Mesodermal cell (in vitro differentiated cells): ENCODE results near the gene RPL26.
"Not testable (repeated sequence)": the region's sequence is repeated elsewhere in the genome, so short reads cannot be mapped to it uniquely, and the experiment has no call there.

Source experiments
- H3K27ac ChIP-seq: 2 replicates; pipeline ENCODE4 v1.7.0; 2013; ENCODE audit warnings: mild to moderate bottlenecking, low read depth, low read length, moderate library complexity; ENCODE audit not compliant: severe bottlenecking
- H3K36me3 ChIP-seq: 2 replicates; pipeline ENCODE4 v1.7.1; 2013; ENCODE audit warnings: mild to moderate bottlenecking, low read length, moderate library complexity; ENCODE audit not compliant: control insufficient read depth, insufficient read depth
- H3K4me1 ChIP-seq: one replicate; pipeline ENCODE4 v1.7.1; 2013; ENCODE audit warnings: mild to moderate bottlenecking, low read length; ENCODE audit not compliant: insufficient read depth, control insufficient read depth, poor library complexity, severe bottlenecking
- H3K4me3 ChIP-seq: 2 replicates; pipeline ENCODE4 v1.7.0; 2013; ENCODE audit warnings: low read length, control low read depth, mild to moderate bottlenecking; ENCODE audit not compliant: insufficient read depth, poor library complexity, severe bottlenecking; ENCODE audit errors: extremely low read depth
- H3K9me3 ChIP-seq: 2 replicates; pipeline ENCODE4 v1.7.1; 2013; ENCODE audit warnings: mild to moderate bottlenecking, low read length, moderate library complexity; ENCODE audit not compliant: control insufficient read depth
- WGBS, 2 experiments: methylation state at CpG; one replicate each; pipeline ENCODE4 v1.1.5; 2013; ENCODE audit warnings: missing lambda C conversion rate in 2 of 2; ENCODE audit not compliant: insufficient coverage in 2 of 2; 5-methylcytosine and 5-hydroxymethylcytosine counted together

RPL26 gene

DNA sequence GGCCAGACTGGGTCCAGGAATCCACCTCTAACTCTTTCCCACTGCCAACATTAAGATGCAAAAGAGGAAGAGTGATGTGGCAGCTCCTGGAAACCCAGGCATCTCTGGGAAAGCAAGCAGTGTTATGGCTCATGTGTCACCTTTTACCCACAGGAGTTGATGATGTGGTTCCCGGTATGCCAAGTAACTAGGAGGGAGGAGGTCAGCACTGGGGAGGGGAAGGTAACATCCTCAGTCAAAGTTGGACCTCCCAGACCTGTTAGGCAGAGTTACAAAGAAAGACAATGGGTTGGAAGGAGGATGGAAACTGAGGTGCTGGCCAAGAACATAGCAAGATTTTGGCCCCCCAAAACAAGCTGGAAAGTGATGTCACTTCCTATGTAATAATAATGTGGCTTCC is 17.9 kb downstream of the RPL26 start:
- Histone ChIP-seq H3K9me3 (no peaks in the 10 kb centered on the region), H3K36me3 (peaks cover 19% of the 10 kb centered on the region), H3K4me3 (no peak overlapping the region), H3K4me1 (peaks cover 24% of the 10 kb centered on the region), H3K27ac (no peak overlapping the region)
- 100% methylated on average over 1 of the region's 1 CpG for WGBS, 2 experiments

DNA sequence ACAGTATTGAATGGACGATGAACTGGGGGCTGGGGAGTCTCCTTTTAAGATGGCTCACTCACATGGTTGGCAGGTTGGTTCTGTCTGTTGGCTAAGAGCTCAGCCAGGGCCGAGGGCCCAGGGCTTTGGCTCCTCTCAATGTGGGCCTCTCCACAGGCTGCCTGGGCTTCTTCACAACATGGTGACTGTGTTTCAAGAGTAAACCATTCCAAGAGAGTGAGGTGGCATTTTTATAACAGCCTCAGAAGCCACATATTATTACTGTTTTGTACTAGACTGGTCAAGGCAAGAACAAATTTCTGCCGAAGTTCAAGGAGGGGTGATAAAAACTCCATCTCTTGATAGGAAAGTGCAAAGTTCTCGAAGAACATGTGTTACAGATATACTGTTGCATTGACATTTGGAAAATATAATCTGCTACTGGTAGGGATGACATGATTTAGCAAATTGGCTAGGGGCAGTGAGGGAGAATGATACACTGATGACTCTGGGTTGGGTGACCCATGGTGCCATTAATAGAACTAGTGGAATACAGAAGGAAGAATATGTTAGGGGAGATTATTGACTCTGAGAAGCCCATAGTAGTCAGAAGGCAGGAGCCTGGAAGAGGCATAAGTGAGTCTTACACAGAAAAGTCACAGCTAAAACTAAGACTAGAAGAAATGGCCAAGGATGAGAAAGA is 20.2 kb downstream of the RPL26 start:
- WGBS, 2 experiments: 90 to 95% methylated on average over 3 to 4 of the region's 4 CpGs
- Histone ChIP-seq H3K4me1 (peaks cover 36% of the 10 kb centered on the region), H3K4me3 (no peak overlapping the region), H3K36me3 (no peaks in the 10 kb centered on the region), H3K9me3 (no peaks in the 10 kb centered on the region), H3K27ac (no peak overlapping the region)

GRCh38 chr17:8360751-8361150 is 22.2 kb downstream of the RPL26 start:
- no peaks in the 10 kb centered on the region for H3K36me3 ChIP-seq
- H3K27ac ChIP-seq: peak overlapping the region; percentile 62
- H3K4me1 ChIP-seq: peaks cover 25% of the 10 kb centered on the region
- H3K9me3 ChIP-seq: no peaks in the 10 kb centered on the region
- H3K4me3 ChIP-seq: no peak overlapping the region
- 75 to 86% methylated on average over 1 to 2 of the region's 3 CpGs for WGBS, 2 experiments

DNA sequence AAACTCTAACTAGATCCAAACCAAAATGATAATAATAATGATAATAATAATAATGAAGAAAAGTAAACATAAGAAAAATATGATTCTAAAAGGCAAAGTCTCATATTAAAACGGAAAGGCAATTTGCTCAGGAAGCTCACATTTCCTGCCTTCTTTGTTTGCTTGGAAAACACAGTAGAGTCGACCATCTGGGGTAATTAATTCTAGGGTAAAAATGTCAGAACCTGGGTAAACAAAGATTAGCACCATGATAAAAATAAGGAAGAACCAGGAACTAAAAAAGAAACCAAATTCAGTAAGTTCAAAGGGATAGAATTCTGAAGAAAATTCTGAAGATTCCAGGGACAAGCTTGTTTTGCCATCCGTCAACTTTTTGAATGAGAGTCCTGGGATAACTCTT is 22.7 kb downstream of the RPL26 start:
- H3K4me1 ChIP-seq: peaks cover 25% of the 10 kb centered on the region
- H3K27ac ChIP-seq: peak overlapping the region; percentile 77
- H3K36me3 ChIP-seq: no peaks in the 10 kb centered on the region
- no peaks in the 10 kb centered on the region for H3K9me3 ChIP-seq
- no peak overlapping the region for H3K4me3 ChIP-seq
- 0 to 83% methylated on average over 1 of the region's 3 CpGs for WGBS, 2 experiments

- Histone ChIP-seq H3K27ac (peak overlapping the region; percentile 77), H3K4me1 (peaks cover 25% of the 10 kb centered on the region), H3K36me3 (no peaks in the 10 kb centered on the region), H3K4me3 (no peak overlapping the region), H3K9me3 (no peaks in the 10 kb centered on the region)
- 57 to 100% methylated on average over 1 of the region's 5 CpGs for WGBS, 2 experiments
Observed at GRCh38 chr17:8359769-8360168, 23.2 kb downstream of the RPL26 start.

- WGBS, 2 experiments: 89 to 100% methylated on average over 1 to 2 of the region's 3 CpGs
- no peak overlapping the region for H3K27ac ChIP-seq
- no peaks in the 10 kb centered on the region for H3K36me3 ChIP-seq
- H3K4me3 ChIP-seq: no peak overlapping the region
- H3K4me1 ChIP-seq: peaks cover 25% of the 10 kb centered on the region
- no peaks in the 10 kb centered on the region for H3K9me3 ChIP-seq
Observed at GRCh38 chr17:8357910-8358309, 25.1 kb downstream of the RPL26 start.

GRCh38 chr17:8354236-8354635 is 28.8 kb downstream of the RPL26 start:
- Histone ChIP-seq H3K36me3 (no peaks in the 10 kb centered on the region), H3K27ac (no peak overlapping the region), H3K9me3 (no peaks in the 10 kb centered on the region), H3K4me3 (no peak overlapping the region), H3K4me1 (peaks cover 3% of the 10 kb centered on the region)
- 95 to 97% methylated on average over 5 to 6 of the region's 8 CpGs for WGBS, 2 experiments

DNA sequence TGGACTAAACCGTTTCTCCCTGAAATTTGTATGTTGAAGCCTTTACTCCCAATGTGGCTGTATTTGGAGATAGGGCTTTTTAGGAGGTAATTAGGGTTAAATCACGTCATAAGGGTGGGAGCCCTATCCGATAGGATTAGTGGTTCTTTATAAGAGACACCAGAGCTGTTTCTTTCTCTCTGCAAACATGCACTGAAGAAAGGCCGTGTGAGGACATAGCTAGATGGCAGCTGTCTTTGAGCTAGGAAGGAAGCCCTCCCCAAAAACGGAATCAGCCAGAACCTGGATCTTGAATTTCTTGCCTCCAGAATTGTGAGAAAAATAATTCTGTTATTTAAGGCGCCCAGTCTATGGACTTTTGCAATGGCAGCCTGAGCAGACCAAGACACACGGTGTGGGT is 29.3 kb downstream of the RPL26 start:
- 80 to 85% methylated on average over 3 to 5 of the region's 7 CpGs for WGBS, 2 experiments
- no peaks in the 10 kb centered on the region for H3K36me3 ChIP-seq
- H3K4me3 ChIP-seq: no peak overlapping the region

GRCh38 chr17:8350339-8350738 is 32.7 kb downstream of the RPL26 start:
- Histone ChIP-seq H3K27ac (no peak overlapping the region), H3K4me1 (no peaks in the 10 kb centered on the region), H3K9me3 (no peaks in the 10 kb centered on the region), H3K4me3 (no peak overlapping the region), H3K36me3 (no peaks in the 10 kb centered on the region)
- 80 to 89% methylated on average over 5 to 7 of the region's 7 CpGs for WGBS, 2 experiments

More for the DNA sequence above, 29.3 kb downstream of the RPL26 start:
- Histone ChIP-seq H3K4me1 (no peaks in the 10 kb centered on the region), H3K27ac (no peak overlapping the region), H3K9me3 (no peaks in the 10 kb centered on the region)

GRCh38 chr17:8347001-8347400 is 36.0 kb downstream of the RPL26 start:
- WGBS, 2 experiments: 95 to 97% methylated on average over 13 to 16 of the region's 25 CpGs
- not testable (repeated sequence) for H3K4me3 ChIP-seq, H3K36me3 ChIP-seq, H3K9me3 ChIP-seq, H3K27ac ChIP-seq, H3K4me1 ChIP-seq

GRCh38 chr17:8345951-8346665 is 36.9 kb downstream of the RPL26 start:
- H3K4me3 ChIP-seq: no peak overlapping the region

More at GRCh38 chr17:8345951-8346665, 36.9 kb downstream of the RPL26 start:
- H3K36me3 ChIP-seq: no peaks in the 10 kb centered on the region
- no peak overlapping the region for H3K27ac ChIP-seq
- no peaks in the 10 kb centered on the region for H3K4me1 ChIP-seq
- WGBS, 2 experiments: 95% methylated on average over 3 of the region's 5 CpGs; no CpG with 5 or more reads in 1 of the 2 experiments
- no peaks in the 10 kb centered on the region for H3K9me3 ChIP-seq
